Breast epithelium (tissue), 3 donors: ENCODE data around the gene TXLNG.

ENCODE experiments used
- CTCF ChIP-seq, 3 donors: fragments of 450-650 bp; IDR thresholded peaks; one replicate each; pipeline ENCODE4 v1.5.1; 2016 to 2017; ENCODE audit warnings: antibody characterized with exemption in 3 of 3, mild to moderate bottlenecking in 3 of 3, moderate library complexity in 3 of 3
- POLR2A ChIP-seq: fragments of 450-650 bp; IDR thresholded peaks from one replicate; pipeline ENCODE4 v1.6.1; 2016; ENCODE audit warnings: antibody characterized with exemption, mild to moderate bottlenecking, moderate library complexity

GRCh38 chrX:16873106-16873505, 86.8 kb downstream of the TXLNG start:
- no peak for TF ChIP-seq POLR2A
- TF ChIP-seq CTCF (IDR thresholded peaks at IDR 0.05) = no peak
